ENCODE measurements around the gene IGFN1. TPM values are rescaled to one million over a fixed set of nuclear protein-coding genes. Genes with fewer than 3 reads are reported as not detected.
"Not testable (repeated sequence)": the region's sequence is repeated elsewhere in the genome, so short reads cannot be mapped to it uniquely, and the experiment has no call there.

The IGFN1 gene
- total and polyA plus RNA-seq, 9 donors: 0.05 to 1.6 (median 0.51) TPM; not detected in 2

GRCh38 chr1:201230676-201231075 is 40.1 kb downstream of the IGFN1 start:
- no peak for DNase-seq
- no peak for TF ChIP-seq CTCF (IDR thresholded peaks at IDR 0.05)
- no peak for TF ChIP-seq POLR2A (IDR thresholded peaks at IDR 0.05)
- no peak for TF ChIP-seq EP300 (IDR thresholded peaks at IDR 0.05)
- Histone ChIP-seq H3K27ac (no peak overlapping the region), H3K9me3 (no peaks in the 10 kb centered on the region), H3K27me3 (no peaks in the 10 kb centered on the region), H3K4me3 (no peak overlapping the region), H3K36me3 (no peaks in the 10 kb centered on the region), H3K4me1 (ENCODE audit: insufficient read depth) (no peaks in the 10 kb centered on the region)
- 82 to 85% (median 83%) methylated on average over 4 of the region's 4 CpGs for WGBS, 3 donors
- intact Hi-C loops (cut with DNase I): no loop called here

GRCh38 chr1:201239646-201240045 is 49.0 kb downstream of the IGFN1 start:
- H3K36me3 ChIP-seq; H3K4me3 ChIP-seq; DNase-seq; H3K27ac ChIP-seq; H3K9me3 ChIP-seq; intact Hi-C loops (cut with DNase I); H3K27me3 ChIP-seq; H3K4me1 ChIP-seq (ENCODE audit: insufficient read depth): not testable (repeated sequence)
- WGBS, 3 donors: 72 to 87% (median 76%) methylated on average over 11 of the region's 11 CpGs

- 87 to 94% (median 89%) methylated on average over 3 of the region's 3 CpGs for WGBS, 3 donors
- no peaks in the 10 kb centered on the region for H3K4me1 ChIP-seq (ENCODE audit: insufficient read depth)
- H3K4me3 ChIP-seq: no peak overlapping the region
- no peaks in the 10 kb centered on the region for H3K9me3 ChIP-seq
- H3K36me3 ChIP-seq: no peaks in the 10 kb centered on the region
- DNase-seq: no peak
- H3K27me3 ChIP-seq: no peaks in the 10 kb centered on the region
- H3K27ac ChIP-seq: no peak overlapping the region
- intact Hi-C loops (cut with DNase I): no loop called here
- TF ChIP-seq CTCF (IDR thresholded peaks at IDR 0.05) (no peak), POLR2A (IDR thresholded peaks at IDR 0.05) (no peak), EP300 (IDR thresholded peaks at IDR 0.05) (no peak)
Measured at GRCh38 chr1:201240171-201240570, 49.5 kb downstream of the IGFN1 start.

- intact Hi-C loops (cut with DNase I): no loop called here
- 78 to 88% (median 85%) methylated on average over 2 of the region's 2 CpGs for WGBS, 3 donors
- no peak for TF ChIP-seq CTCF (IDR thresholded peaks at IDR 0.05)
- no peak for TF ChIP-seq EP300 (IDR thresholded peaks at IDR 0.05)
- no peak for TF ChIP-seq POLR2A (IDR thresholded peaks at IDR 0.05)
Measured at GRCh38 chr1:201241736-201242135, 51.1 kb downstream of the IGFN1 start.

GRCh38 chr1:201245082-201245481 is 54.5 kb downstream of the IGFN1 start:
- intact Hi-C loops (cut with DNase I): no loop called here
- 18 to 23% (median 21%) methylated on average over 1 of the region's 1 CpG for WGBS, 3 donors
- no peak for TF ChIP-seq EP300 (IDR thresholded peaks at IDR 0.05)
- TF ChIP-seq POLR2A (IDR thresholded peaks at IDR 0.05): no peak

More at GRCh38 chr1:201241736-201242135, 51.1 kb downstream of the IGFN1 start:
- H3K4me3 ChIP-seq: no peak overlapping the region
- DNase-seq: no peak
- no peaks in the 10 kb centered on the region for H3K4me1 ChIP-seq (ENCODE audit: insufficient read depth)
- no peaks in the 10 kb centered on the region for H3K36me3 ChIP-seq
- no peaks in the 10 kb centered on the region for H3K9me3 ChIP-seq
- H3K27ac ChIP-seq: no peak overlapping the region
- H3K27me3 ChIP-seq: no peaks in the 10 kb centered on the region

More at GRCh38 chr1:201245082-201245481, 54.5 kb downstream of the IGFN1 start:
- Histone ChIP-seq H3K36me3 (no peaks in the 10 kb centered on the region), H3K4me1 (ENCODE audit: insufficient read depth) (no peaks in the 10 kb centered on the region), H3K27ac (no peak overlapping the region), H3K27me3 (no peaks in the 10 kb centered on the region), H3K4me3 (no peak overlapping the region), H3K9me3 (no peaks in the 10 kb centered on the region)
- no peak for DNase-seq
